Measurements from ENCODE around the gene TREML4.

TREML4 gene

GRCh38 chr6:41247882-41248705 lies 19.9 kb downstream of the TREML4 start:
- DNase-seq, result no peak
- Histone ChIP-seq H3K4me3 (no peak overlapping the region), H3K27ac (no peak overlapping the region), H3K4me1 (no peaks in the 10 kb centered on the region), H3K36me3 (no peaks in the 10 kb centered on the region), H3K9me3 (no peaks in the 10 kb centered on the region), H3K27me3 (peaks cover 0 to 2% of the 10 kb centered on the region in 2 donors)
- intact Hi-C loops (cut with DNase I; ENCODE audit: low total_unique reads), result no loop called here
- TF ChIP-seq CTCF (IDR thresholded peaks at IDR 0.05), result no peak

GRCh38 chr6:41252401-41253169 lies 24.4 kb downstream of the TREML4 start:
- intact Hi-C loops (cut with DNase I; ENCODE audit: low total_unique reads), result no loop called here
- DNase-seq, result no peak
- Histone ChIP-seq H3K4me1 (no peaks in the 10 kb centered on the region), H3K9me3 (no peaks in the 10 kb centered on the region), H3K4me3 (no peak overlapping the region), H3K27ac (no peak overlapping the region), H3K36me3 (no peaks in the 10 kb centered on the region), H3K27me3 (no peaks in the 10 kb centered on the region)
- TF ChIP-seq CTCF (IDR thresholded peaks at IDR 0.05), result no peak

- H3K27me3 ChIP-seq, result no peaks in the 10 kb centered on the region
- no peaks in the 10 kb centered on the region for H3K4me1 ChIP-seq
- no peak overlapping the region for H3K4me3 ChIP-seq
- intact Hi-C loops (cut with DNase I; ENCODE audit: low total_unique reads), result no loop called here
- H3K9me3 ChIP-seq, result peaks cover 0 to 4% (median 0%) of the 10 kb centered on the region in 3 donors
- DNase-seq, result no peak
- H3K36me3 ChIP-seq, result no peaks in the 10 kb centered on the region
- TF ChIP-seq CTCF (IDR thresholded peaks at IDR 0.05), result no peak
- no peak overlapping the region for H3K27ac ChIP-seq
These were observed 27.0 kb downstream of the TREML4 start for GRCh38 chr6:41255110-41255509.

- Histone ChIP-seq H3K27me3 (no peaks in the 10 kb centered on the region), H3K9me3 (peaks cover 0 to 7% (median 2%) of the 10 kb centered on the region in 3 donors), H3K4me1 (no peaks in the 10 kb centered on the region), H3K36me3 (no peaks in the 10 kb centered on the region), H3K4me3 (no peak overlapping the region), H3K27ac (no peak overlapping the region)
- TF ChIP-seq CTCF (IDR thresholded peaks at IDR 0.05), result no peak
- intact Hi-C loops (cut with DNase I; ENCODE audit: low total_unique reads), result no loop called here
- no peak for DNase-seq
These were observed 27.6 kb downstream of the TREML4 start for GRCh38 chr6:41255638-41256246.

- intact Hi-C loops (cut with DNase I; ENCODE audit: low total_unique reads), result no loop called here
- Histone ChIP-seq H3K4me1 (no peaks in the 10 kb centered on the region), H3K27ac (no peak overlapping the region), H3K9me3 (peaks cover 0 to 10% (median 8%) of the 10 kb centered on the region in 3 donors), H3K4me3 (no peak overlapping the region), H3K36me3 (no peaks in the 10 kb centered on the region), H3K27me3 (no peaks in the 10 kb centered on the region)
- TF ChIP-seq CTCF (IDR thresholded peaks at IDR 0.05), result no peak
- no peak for DNase-seq
These were observed 28.2 kb downstream of the TREML4 start for GRCh38 chr6:41256383-41256782.
